ENCODE data around the gene HCAR2.
"Not testable (repeated sequence)": the region's sequence is repeated elsewhere in the genome, so short reads cannot be mapped to it uniquely, and the experiment has no call there.

Gene HCAR2

DNA sequence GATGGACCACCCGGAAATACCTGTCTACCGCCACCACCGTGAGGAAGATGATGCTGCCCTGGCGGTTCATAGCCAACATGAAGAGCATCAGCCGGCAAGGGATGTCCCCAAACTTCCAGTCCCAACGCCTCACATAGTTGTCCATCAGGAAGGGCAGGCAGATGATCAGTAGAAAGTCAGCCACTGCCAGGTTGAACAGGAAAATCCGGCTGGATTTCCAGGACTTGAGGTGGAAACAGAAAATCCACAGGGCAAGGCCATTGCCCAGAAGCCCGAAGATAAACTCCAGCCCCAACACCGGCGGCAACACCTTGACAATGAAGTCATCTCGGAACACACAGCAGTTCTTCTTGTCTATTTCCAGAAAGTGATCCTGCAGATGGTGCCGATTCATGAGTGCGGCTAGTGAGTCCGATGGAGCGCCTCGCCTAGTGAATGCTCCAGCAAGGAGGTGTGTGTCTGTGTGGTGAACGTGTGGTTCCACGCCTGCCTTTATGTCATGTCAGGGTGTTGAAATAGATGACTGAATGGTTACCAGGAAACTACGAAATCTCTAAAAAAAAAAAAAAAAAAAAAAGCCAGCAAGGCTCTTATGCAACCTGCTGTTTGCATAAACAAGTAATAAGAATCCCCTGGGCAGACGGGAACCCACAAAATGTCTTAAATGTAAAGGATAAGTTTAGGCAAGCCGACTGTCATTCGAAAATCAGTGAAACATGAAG, at the start of gene HCAR2:
HCAR2 (minus strand) TSS at position 468 of the 722 bp plus-strand sequence; CDS start at position 394, 74 bp downstream.
- ATAC-seq = not testable (repeated sequence)

DNA sequence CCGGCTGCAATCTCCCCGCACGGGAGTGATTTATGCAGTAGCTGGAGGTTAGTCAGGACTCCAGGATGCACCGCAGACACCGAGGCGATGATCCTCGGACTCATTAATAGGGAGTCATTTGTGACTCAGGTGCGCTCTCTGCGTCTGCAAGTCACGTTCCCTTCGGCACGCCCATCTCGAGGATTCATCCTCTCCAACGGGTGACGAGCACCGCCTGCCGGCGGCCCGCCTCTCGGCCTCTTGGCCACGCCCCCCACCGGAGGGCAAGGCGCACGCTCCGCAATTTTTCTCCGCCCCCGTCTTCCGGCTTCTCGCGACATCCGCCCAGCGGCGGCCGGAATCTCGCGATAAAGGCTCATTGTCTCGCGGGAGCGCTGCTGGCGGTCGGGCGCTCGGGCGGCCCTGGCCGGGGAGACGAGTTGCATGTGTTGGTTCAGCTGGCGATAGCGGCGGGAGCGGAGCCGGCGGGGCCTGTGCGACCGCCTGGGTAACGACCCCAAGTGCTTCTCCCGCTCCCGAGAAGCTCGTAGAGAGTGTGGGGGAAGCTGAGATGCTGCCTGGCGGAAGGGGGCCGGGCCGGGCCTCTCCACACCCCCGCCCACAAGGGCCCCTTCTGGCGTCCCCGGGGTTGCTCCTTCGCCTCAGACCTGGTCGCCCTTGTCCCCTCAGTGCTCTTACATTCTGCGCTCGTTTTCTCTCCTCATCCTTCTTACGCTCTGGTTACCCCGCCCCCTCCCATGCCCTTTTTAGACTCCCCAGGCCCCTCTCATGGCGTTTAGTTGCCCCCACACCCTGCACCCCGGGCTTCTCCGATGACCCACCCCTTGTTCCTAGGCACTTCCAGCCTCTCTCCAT, 49.5 kb upstream of the HCAR2 start, which contains the start of gene DENR:
DENR (plus strand) TSS at position 361 of the 855 bp plus-strand sequence. CDS start 878 bp downstream, outside the sequence.
- peak; percentile 97 to 98 for ATAC-seq

DNA sequence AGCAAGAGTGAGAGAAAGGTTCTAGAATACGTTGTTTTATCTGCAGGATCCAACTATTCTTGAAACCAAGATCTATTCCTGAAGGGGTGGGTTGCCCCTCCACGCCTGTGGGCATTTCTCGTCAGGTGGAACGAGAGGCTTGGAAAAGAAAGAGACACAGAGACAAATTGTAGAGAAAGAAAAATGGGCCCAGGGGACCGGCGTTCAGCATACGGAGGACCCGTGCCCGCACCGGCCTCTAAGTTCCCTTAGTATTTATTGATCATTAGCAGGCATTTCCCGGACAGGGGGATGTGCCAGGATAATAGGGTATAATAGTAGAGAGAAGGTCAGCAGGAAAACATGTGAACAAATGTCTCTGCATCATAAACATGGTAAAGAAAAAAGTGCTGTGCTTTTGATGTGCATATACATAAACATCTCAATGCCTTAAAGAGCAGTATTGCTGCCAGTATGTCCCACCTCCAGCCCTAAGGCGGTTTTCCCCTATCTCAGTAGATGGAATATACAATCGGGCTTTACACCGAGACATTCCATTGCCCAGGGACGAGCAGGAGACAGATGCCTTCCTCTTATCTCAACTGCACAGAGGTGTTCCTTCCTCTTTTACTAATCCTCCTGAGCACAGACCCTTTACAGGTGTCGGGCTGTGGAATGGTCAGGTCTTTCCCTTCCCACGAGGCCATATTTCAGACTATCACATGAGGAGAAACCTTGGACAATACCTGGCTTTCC, 47.8 kb upstream of the HCAR2 start:
- not testable (repeated sequence) for ATAC-seq

DNA sequence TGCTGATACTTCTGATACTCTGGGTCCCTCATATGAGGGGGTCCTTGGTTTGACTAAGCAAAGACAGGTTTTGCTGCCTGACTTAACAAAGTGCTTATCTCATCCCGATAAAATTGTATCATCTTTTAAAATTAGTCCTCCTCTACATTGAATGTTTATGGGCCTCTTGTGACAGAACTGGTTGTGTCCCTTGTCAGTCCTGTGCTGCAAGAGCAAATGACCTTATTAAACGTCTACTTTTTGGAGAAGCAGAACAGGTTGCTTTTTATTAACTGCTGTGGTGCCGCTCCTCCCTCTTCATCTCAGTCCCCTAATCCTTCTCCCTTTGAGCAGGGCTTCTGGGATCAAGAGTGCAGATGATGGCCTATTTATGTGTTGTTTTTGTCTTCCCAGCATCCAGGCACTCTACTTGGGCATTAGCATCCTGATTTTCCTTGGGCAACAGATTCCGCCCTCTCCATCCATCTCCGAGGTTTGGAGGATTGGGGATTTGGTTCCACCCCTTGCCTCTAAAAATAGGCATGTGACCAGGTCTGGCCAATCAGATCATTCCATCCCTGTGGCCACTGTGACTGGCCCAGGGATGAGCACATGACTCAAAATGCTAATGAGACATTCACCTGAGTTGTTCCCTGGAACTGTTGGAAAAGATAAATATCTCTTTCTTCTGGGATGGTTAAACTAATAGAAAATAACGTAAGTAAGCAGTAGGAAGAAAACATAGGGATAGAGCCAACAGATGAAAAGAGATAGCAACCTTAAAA, 46.6 kb upstream of the HCAR2 start:
- no peak for ATAC-seq

DNA sequence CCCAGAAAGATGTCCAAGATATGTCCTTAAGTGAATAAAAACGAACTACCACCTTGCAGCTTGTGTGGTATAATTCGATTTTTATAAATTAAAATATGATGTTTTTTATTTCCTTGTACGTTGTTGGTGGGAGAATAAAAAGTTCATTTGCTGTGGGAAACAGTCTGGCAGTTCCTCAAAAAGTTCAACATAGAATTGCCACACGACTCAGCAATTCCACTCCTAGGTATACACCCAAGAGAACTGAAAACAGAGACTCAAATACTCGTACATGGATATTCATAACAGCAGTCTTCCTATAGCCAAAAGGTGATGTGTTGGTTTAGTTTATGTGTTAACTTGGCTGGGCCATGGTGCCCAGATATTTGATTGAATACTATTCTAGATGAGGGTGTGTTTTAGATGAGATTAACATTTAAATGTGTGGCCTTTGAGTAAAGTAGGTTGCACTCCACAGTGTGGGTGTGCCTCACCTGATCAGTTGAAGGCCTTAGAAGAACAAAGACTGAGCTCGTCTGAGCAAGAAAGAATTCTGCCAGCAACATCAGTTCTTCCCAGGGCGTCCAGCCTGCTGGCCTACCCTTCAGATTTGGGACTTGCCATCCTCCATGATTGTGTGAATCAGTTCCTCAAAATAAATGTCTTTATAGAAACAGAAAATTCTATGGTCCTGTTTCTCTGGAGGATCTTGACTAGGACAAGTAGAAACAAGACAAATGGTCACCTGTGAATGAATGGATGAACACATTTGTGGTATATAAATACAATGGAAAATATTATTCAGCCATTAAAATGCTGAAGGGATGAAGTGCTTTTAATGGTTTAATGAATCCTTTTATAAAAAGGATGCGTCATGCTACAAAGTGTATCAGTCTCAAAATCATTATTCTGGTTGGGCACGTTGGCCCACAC, 44.3 kb upstream of the HCAR2 start:
- no peak for ATAC-seq

DNA sequence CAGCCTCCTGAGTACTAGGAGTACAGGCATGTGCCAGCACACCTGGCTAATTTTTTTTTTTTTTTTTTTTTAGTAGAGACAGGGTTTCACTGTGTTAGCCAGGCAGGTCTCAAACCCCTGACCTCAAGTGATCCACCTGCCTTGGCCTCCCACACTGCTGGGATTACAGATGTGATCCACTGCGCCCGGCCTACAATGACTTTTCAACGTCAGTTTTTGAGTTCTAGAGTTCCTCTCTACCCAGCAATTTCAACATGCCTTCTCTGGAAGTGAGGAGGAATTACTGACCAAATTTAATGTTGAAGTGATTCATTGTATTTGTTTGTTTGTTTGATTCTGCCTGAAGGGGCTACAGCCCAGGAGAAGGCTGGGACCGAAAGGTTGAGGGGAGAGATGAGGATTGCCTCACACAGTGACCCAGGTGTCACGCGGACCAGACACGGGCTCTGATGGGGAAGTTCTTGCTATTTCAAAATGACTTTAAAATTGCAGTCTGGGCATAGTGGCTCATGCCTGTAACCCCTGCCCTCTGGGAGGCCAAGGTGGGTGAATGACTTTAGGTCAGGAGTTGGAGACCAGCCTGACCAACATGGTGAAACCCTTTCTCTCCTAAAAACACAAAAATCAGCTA, 40.9 kb upstream of the HCAR2 start:
- no peak for ATAC-seq

DNA sequence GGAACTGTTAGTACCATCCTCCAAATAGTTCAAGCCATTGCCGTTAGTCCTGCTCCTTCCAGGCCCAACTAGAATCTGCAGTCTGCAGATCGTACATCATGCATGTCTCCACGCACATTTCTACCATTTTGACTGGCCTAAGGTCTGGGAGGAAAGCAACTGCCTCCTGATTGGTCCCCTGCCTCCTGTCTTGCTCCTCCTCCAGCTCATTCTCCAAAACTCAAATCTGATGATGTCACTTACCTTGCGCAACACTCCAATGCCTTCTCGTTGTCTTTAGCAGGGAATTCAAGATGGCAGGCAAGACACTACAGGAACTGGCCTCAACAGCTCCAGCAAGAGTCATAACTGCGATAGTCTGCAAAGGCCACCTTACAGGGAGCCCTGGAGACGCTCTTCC, 37.2 kb upstream of the HCAR2 start:
- no peak for ATAC-seq

DNA sequence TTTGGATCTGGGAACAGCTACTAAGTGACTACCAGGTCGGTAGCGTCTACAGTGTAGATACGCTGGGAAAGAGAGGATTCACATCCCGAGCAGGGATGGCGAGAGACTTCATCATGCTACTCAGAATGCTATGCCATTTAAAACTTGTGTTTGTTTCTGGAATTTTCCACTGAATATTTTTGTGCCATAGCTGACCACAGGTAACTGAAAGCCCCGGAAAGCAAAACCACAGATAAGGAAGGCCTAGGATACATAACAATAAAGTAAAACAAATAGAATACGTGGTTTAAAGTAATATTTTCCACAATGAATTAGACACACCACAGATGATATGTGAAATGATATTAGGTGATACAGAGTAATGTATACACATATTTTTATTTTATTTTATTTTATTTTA, 35.4 kb upstream of the HCAR2 start:
- no peak for ATAC-seq

DNA sequence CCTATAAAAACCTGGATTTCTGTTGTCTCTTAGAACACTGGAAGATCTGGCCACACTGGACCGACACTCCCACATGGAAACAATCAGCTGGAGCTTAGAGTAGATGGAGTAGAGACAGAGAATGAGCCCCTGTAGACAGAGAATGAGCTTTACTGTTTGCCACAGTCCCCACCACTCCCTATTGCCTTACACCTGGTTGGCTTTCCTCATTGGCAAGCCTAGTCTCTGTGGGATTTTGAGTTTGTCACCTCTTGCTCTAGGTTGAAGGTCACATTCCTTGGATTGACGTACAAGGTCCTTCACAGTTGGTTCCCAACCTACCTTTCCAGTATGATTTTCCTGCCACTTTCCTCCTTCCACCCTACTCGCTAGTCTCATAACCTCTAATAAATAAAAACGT, 29.5 kb upstream of the HCAR2 start:
- no peak for ATAC-seq

DNA sequence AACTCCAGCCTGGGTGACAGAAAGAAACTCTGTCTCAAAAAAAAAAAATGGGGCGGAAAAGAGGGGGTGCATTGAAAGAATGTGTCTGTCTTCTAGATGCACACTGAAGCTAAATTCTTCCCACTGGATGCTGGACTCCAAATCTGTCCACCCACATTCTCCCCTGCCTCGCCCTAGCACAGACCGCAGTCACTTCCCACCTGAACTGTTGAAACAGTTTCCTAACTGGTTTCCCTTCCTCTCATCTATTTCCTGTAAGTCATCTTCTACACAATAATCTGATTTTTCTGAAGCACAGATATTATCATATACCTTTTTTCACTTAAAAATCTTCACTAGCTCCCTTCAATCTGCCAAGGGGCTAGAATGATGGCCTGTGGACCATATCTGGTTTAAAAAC, 29.0 kb upstream of the HCAR2 start:
- ATAC-seq = no peak

DNA sequence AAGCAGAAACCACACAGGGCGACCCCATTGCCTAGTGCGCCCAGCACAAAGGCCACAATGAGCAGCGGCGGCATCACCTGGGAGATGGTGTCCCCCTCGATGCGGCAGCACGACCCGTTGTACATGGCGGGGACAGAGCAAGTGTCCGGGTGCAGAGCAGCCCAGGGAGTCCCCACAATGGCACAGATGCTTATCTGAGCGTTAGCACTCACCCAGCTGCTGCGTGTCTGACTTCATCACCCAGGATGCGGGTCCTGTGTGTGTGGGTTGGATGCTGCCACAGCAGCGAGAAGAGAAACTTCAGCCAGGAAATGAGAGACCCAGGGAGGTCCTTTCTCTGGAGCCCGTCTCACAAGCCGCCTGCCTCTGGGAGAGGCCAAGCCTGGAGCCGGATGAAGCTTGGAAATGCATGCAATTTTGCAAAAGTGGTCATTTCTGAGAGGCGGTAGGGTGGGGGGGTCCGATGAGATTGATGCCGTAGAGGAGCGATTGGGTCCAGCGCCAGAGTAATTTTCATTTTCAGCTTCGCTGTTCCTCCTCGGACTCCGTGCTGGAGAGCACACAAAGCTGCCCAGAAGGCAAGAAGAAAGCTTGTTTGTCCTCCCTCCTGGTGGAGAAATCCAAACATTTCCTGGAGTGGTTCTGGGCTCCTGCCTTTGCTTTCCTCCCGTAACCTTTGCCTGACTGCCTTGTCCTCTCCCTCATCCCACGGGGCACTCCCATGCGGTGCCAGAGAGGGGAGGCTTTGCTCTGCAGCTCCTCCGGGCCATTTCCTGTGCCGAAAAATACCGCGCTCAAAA, 27.3 kb upstream of the HCAR2 start, which contains the start of gene HCAR1:
HCAR1 (minus strand) TSS at position 630 of the 800 bp plus-strand sequence; CDS start at position 125, 505 bp downstream.
- peak; percentile 48 to 61 for ATAC-seq

DNA sequence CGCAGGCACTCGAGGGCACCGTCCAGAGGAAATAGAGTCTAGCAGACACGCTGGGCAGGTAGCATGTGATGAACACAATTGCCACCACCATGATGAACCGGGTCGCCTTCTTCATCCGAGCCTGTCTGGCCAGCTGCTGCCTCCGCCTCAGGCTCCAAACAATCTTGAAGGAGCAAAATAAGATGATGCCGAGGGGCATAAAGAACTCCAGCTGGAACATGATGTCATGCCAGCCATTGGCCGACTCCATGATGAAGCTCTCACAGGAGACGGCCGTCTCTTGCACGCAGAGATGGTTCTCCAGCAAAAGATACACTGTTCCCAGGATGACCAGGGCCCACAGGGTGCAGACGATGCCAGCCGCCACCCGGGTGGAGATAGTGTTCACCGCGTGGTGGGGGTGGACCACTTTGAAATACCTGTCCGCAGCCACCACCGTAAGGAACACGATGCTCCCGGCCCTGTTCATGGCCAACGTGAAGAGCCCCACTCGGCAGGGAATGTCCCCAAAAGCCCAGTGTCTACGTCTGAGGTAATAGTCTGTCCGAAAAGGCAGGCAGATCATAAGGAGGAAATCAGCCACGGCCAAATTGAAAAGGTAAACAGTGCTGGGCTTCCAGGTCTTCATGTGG, 26.5 kb upstream of the HCAR2 start:
- ATAC-seq = no peak

DNA sequence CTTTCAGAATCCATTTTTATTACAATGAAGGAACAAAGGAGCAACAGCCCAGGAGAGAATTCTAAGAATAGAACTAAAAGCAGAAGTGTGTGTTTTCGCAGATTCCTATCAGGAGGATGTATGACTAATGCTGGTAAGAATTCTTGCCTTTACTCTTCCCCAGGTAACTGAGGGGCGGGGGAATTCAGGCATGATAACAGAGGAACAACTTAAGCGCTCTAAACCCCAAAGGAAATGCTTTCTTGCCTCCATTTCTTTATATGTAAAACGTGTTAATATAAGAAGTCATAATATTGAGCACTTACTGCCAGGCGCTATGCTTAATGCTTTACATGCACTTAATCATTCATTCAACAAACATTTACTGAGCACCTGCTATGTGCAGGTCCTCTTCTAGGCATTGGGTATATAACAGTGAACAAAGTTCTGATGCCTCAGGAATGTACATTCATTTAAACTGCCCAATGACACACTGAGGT, 23.0 kb upstream of the HCAR2 start:
- peak; percentile 37 to 46 for ATAC-seq

DNA sequence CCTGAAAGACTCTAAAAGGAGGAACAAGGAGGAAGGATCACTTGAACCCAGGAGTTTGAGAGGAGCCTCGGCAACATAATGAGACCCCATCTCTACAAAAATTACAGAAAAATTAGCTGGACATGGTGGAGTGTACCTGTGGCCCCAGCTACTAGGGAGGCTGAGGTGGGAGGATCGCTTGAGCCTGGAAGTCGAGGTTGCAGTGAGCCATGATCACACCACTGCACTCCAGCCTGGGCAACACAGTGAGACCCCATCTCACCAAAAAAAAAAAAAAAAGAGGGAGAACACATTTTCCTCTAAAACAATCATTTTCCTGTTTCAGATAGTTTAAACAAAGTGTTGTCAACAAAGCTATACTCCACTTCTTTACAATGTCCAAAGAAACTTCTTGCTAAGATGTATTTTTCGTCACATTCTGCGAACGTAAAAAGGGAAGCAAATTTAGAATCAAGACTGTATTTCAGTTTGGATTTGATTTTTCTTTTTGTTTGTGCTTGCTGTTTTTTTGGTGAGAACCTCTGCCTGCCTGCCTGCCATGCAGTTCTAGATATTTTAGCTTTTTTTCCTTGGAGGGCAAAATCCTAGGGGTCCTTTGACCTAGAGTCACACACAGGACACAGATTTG, 22.4 kb upstream of the HCAR2 start:
- ATAC-seq = no peak

DNA sequence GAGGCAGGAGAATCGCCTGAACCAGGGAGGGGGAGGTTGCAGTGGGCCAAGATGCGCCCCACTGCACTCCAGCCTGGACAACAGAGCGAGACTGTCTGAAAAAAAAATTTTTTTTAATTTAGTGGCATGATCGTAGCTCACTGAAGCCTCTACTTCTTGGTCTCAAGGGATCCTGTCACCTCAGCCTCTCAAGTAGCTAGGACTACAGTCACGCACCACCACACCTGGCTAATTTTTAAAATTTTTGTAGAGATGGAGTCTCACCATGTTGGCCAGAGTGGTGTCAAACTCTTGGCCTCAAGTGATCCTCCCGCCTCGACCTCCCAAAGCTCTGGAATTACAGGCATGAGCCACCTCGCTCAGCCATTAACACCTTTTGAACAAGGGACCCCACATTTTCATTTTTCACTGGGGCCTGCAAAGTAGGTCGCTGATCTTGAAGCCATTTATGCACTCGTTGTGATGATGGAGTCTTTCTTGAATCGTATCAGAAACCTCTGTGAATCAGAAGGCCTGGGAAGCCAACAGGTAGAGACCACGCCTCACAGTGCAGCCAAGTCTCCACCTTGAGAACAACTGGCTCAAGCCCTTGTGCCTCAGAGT, 21.6 kb upstream of the HCAR2 start:
- ATAC-seq = no peak

DNA sequence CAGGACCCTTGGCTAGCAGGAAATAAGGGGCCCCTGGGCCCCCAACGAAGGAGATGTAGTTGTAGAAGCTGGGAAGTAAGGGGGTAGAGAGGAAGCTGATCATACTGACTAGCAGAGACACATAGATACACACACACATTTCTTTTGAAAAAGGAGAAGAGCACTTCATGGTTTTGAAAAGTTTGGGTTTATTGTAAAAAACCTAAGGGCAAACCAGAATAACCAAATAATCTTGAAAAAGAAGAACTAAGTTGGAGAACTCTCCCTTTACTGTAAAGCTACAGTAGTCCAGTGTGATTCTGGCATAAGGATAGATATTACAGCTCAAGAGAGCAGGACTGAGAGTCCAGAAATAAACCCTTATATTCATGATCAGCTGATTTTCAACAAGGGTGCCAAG, 19.2 kb upstream of the HCAR2 start:
- ATAC-seq = no peak

DNA sequence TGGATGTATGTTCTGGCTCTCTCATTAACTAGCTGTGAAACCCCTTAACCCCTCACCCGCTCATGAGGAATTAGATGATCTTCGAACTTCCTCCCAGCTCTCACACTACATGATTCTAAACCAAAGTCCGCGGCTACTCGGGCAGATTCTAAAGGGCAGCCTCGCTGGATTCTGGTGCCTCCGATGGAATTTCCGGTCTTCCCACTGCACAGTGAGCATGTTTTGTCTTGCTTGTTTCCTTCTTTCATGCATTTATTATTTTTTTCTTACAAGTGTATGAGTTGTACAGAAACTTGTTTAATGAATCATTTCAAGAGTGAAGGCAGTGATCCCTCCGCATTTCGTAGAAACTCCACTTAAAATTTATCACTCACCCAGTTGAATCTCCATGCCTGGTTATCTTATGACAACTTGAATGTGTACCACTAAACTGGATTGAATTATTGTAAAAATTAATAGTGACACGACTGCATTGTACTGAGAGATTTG, 17.9 kb upstream of the HCAR2 start:
- peak; percentile 27 to 39 for ATAC-seq

DNA sequence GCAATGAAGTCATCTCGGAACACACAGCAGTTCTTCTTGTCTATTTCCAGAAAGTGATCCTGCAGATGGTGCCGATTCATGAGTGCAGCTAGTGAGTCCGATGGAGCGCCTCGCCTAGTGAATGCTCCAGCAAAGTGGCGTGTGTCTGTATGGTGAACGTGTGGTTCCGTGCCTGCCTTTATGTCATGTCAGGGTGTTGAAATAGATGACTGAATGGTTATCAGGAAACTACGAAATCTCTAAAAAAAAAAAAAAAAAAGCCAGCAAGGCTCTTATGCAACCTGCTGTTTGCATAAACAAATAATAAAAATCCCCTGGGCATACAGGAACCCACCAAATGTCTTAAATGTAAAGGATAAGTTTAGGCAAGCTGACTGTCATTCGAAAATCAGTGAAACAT, 13.5 kb upstream of the HCAR2 start, which contains the start of gene HCAR3:
HCAR3 (minus strand) TSS at position 154 of the 400 bp plus-strand sequence; CDS start at position 80, 74 bp downstream.
- ATAC-seq = not testable (repeated sequence)
